NCI-H2171 treated with DMSO at 0.1 percent for 48 hours (cell line): ENCODE results near the gene CPNE4.

Experiments used
- DNase-seq: peaks from one replicate; lab custom pipeline; 2025; lab: John Stamatoyannopoulos, UW

The CPNE4 gene

GRCh38 chr3:131735116-131735515, 299.7 kb downstream of the CPNE4 start:
- no peak for DNase-seq

DNA sequence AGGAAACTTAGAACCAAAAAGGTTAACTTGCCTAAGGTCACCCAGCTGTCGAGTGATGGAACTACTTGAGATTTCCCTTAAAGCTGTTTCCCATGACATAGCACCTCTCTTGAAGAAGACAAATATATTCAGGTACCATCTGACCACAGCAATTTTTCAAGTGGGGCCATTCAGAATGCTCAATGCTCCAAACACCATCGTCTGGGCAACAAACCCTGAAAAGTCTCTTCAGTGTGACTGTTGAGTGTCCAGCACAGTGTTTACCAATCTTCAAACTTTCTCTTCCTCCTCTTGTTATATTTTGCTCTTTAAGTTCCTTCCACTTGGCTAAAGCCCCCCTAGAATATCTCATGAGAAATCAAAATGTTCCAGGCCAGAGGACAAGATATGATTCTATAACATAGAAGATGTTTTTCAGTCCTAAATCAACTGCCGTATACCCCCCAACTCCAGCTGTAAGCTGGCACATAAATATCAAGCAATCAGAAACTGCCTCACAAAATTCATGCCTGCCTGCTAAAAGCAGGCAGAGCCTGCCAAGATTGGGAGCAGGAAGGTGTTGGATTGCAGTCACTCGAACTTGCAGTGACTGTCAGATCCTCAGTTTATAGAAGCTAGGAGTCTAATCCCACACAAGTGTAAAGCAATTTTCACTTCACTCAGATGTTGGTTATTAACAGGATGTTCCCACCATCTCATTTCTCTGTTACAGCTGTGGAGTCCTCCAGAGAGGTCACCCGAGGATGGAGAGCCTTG, 301.6 kb downstream of the CPNE4 start:
- no peak for DNase-seq

DNA sequence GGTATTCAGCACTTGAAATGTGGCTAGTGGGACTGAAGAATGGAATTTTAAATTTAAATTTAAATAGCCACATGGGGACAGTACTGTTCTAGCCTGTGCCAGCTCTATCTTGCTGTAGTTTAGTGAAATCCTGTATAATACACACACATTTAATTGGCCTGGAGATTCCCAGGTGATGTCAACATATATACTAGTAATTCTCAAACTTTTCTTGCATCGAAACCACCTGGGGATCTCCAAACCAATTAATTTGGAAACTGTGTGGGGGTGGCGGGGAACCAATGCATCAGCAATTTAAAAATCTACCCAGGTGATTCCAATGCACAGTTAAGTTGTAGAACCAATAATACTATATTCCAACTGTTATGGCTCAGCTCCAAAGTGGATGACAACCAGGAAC, 303.1 kb downstream of the CPNE4 start:
- no peak for DNase-seq

- DNase-seq: no peak
These were observed 304.2 kb downstream of the CPNE4 start for GRCh38 chr3:131730581-131730980.

DNA sequence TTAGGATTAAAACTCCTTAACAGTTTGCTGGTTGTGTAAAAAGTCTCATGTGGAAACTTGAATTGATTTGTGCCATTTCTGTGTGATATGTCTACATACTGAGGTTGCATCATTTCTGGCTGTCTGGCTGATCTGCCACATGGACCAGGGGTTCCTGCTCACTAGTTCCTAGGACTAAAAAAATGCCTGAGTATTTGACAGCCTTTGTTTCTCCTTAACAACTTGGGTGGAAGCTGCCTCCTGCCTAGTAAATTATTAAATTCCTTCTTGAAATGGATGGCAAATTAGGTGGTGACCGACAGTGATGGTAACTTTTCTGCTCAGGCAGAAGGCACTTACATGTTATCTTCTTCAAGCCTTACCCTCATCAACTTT, 305.2 kb downstream of the CPNE4 start:
- DNase-seq: no peak

- DNase-seq: no peak
These were observed 305.7 kb downstream of the CPNE4 start for GRCh38 chr3:131728898-131729642.

DNA sequence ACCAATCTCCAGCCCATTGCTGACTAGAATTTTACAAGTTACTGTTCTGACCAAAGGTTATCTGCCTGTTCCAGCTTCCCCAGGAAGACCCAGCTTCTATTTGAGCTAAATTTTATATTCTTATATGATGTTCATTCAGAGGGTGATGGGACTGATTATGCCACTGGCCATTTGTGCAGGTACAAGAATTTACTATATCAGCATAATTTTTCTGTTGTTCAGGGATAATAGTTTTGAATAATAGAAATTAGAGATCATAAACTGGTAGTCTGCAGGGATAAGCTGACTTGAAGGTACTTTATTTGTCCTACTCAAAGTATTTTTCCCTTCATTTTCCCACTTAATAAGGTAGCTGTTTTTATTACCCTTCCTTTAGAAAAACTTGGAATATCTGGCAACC, 309.4 kb downstream of the CPNE4 start:
- no peak for DNase-seq

DNA sequence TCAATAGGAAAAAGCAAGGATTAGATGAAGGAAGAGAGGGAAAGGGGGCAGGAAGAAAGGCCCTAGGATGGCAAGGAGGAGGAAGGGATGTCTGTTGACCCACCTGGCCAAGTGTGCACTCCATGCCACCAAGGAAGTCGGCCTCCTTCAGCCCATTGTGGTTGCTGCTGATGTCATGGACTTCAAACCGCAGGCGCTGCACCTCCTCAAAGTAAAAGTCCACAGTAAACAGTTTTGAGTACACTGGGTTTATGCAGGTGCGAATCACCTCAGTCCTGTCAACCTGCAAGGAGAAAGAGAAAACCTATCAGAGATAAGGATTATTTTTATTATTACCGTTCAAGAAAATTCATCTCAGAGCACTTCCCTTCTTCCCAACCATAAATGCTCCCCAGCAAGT, 311.5 kb downstream of the CPNE4 start:
- no peak for DNase-seq

DNA sequence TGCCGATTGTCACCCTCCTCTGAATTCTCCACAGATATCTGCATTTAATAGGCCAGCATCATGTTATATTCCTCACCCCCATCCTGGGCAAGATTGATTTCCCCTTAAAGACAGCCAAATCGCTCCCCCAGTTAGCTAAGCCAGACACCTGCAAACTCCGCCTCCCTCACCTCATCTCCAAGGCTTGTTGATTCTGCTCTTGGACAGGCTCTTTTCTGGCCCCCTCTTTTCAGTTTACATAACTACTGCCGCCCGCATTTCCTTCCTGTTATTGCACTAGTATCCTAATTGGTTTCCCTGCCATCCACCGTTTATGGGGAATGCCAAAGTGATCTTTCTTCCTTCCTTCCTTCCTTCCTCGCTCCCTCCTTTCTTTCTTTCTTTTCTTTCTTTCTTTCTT, 317.3 kb downstream of the CPNE4 start:
- DNase-seq: no peak

DNA sequence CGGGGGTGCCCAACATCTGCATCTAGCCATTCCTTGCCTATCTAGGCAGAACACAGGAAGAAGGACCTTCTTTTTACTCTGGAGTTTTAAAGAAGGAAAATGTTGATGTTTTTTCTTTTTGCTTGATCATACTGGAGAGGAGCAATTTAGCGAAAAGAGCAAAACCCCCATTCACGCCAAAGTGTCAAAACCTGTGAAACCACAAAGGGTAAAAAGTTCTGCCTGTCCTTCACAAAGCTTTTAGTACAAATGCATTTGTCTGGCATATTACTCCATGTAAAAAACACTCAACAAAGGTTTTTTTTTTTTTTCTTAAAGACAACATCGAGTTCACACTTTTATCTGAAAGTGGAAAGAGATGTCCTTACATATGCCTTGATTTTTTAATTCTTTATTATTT, 317.9 kb downstream of the CPNE4 start:
- DNase-seq: no peak

GRCh38 chr3:131716007-131716406, 318.8 kb downstream of the CPNE4 start:
- DNase-seq: no peak

DNA sequence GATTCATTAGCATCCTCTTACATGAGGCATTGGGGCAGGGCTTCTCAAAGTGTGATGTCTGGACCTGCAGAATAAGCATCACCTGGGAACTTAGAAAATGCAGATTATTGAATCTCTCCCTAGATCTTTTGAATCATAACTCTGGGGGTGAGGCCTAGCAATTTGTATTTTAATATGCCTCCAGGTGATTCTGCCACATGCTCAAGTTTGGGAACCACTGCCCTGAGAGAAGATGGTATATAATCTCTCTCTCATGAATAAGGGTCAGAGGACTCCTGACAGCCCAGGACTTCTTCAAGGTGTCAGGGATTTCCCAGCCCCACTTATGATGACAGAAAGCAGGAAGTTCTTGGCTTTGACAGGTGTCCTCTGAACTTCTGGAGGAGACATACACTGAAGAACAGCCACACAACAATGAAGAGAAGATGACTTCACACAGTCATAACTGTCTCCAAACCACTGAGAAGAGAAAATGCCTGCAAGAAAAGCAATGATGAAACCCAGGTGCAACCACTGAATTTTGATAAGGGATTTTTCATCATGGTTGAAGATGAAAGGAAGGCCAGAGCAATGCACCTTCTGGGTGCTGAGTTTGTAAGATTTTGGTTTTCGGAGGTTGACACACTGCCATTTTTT, 320.1 kb downstream of the CPNE4 start:
- no peak for DNase-seq

GRCh38 chr3:131713416-131714123, 321.2 kb downstream of the CPNE4 start:
- no peak for DNase-seq

- no peak for DNase-seq
These were observed 322.2 kb downstream of the CPNE4 start for GRCh38 chr3:131712662-131713061.

GRCh38 chr3:131711114-131711768, 323.6 kb downstream of the CPNE4 start:
- DNase-seq: no peak

- no peak for DNase-seq
These were observed 326.6 kb downstream of the CPNE4 start for GRCh38 chr3:131708241-131708640.

DNA sequence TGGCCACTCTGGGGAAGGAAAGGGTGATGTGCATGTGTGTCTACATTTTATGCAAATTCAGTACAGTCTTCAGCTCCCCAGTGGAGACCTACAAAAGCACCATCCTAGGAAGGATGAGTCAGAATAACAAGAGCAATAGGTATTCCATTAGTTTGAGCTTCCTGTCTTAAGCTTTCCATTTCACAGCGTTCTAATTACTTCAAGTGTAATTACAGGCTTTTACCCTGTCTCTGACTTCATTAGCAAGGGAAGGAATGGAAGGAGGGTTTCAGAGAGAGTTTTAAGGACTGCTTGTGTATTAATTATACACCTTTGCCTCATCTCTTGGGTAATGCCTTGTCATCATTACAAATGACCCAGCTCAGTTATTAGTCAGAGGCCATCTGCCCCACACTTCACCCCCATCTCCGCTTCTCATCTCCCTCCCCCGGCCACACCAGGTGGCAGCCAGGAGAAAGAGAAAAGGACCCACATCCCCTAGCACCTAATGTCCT, 329.2 kb downstream of the CPNE4 start:
- no peak for DNase-seq

DNA sequence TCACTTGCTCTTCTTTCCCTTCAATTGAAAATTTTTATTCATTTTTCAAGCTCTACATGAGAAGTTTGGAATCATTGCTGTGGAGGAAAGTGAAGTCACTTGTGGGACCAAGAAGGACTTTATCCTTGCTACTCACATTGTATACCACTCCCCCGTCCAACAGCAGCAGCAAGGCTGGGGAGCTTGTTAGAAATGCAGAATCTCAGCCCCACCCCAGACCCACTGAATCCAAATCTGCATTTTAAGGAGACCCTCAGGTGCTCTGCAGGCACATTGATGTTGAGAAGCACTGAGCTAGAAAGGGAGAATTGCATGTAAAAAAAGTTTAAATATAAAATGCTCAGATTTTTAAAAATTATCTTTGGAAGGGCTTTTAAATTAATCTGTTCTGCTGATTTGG, 329.7 kb downstream of the CPNE4 start:
- no peak for DNase-seq

DNA sequence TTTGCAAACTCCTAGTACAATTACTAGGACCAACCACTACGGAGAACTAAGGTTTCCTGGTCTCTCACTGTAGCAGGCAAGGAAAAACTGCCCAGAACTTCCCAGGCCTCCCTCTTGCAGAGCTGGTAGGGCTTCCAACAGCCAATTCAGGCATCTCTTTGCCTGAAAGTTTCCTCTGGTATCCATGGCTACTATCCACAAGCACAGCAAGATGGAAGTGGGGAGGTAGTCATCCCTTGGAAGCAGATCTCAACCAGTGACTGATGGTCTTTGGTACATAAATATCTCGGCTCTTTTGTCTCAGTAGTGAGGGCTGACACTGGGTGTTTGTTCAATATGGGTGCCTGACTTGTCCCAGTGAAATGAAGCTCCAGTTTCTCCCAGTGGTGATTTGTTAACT, 330.7 kb downstream of the CPNE4 start:
- no peak for DNase-seq

DNA sequence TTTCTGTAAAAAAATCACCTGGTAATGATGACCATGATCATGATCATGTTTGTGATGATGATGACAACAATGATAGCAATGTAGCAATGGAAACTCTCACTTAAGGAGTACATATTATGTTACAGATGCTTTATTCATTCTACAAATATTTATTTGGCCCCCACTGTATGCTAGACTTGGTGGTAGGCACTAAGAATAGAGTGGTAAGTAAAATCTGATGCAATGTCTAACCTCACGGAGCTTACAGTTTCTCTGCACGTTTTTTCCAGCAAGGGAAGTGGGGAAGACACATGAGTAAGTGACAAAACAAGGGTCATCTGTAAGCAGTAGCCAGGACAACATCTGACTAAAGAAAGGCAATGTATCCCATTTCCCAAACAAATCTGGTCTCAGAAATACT, 332.7 kb downstream of the CPNE4 start:
- no peak for DNase-seq

DNA sequence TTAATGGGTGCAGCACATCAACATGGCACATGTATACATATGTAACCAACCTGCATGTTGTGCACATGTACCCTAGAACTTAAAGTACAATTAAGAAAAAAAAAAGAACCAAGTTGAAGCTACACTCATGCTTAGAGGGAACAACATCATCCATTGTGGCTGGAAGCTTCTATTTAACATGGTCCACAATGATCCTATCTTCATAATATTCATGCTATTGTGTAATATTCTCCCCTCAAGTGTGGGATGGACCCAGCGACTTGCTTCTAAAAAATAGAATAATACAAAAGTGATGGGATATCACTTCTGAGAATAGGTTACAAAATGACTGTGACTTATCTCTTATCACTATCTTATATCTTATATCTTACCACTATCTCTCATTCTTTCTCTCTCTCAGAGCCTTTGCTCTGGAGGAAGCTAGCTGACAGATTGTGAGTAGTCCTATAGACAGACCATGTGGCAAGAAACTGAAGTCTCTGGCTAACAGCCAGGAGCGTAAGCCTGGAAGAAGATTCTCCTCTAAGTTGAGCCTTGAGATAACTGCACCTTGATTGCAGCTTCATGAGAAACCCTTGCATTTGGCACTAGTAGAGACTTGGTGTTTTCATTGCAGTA, 333.6 kb downstream of the CPNE4 start:
- no peak for DNase-seq
